Right cardiac atrium (tissue), 5 donors: ENCODE measurements around the gene BPNT1. TPM values are rescaled to one million over a fixed set of nuclear protein-coding genes. Genes with fewer than 3 reads are reported as not detected.
"Not testable (repeated sequence)": the region's sequence is repeated elsewhere in the genome, so short reads cannot be mapped to it uniquely, and the experiment has no call there.

Experiments
- ATAC-seq, 2 donors: fragments of 200-7000 bp; cut with Tn5 transposase; one replicate each; pipeline versions ENCODE4 v1.8.0 to v1.9.1; 2020; ENCODE audit warnings: moderate library complexity in 2 of 2, mild to moderate bottlenecking in 1 of 2
- DNase-seq, 3 donors: peaks; one replicate each; pipeline ENCODE4 v3.0.0-alpha.2; 2020
- H3K27ac ChIP-seq: one replicate; pipeline ENCODE4 v1.5.1; 2013; ENCODE audit warnings: mild to moderate bottlenecking, low read length, control low read depth, moderate library complexity
- H3K27me3 ChIP-seq: one replicate; pipeline ENCODE4 v1.6.1; 2013; ENCODE audit not compliant: control insufficient read depth, insufficient read depth
- H3K4me1 ChIP-seq: one replicate; pipeline ENCODE4 v1.6.1; 2013; ENCODE audit warnings: low read length; ENCODE audit not compliant: control insufficient read depth, insufficient read depth
- H3K4me3 ChIP-seq: one replicate; pipeline ENCODE4 v1.5.1; 2013; ENCODE audit warnings: low read length, control low read depth
- H3K9me3 ChIP-seq: one replicate; pipeline ENCODE4 v1.6.1; 2013; ENCODE audit warnings: low read length; ENCODE audit not compliant: control insufficient read depth
- WGBS: extraction: QIAGEN DNeasy Blood & Tissue Kit; methylation state at CpG from one replicate; pipeline ENCODE4 v1.1.7; 2013; 5-methylcytosine and 5-hydroxymethylcytosine counted together
- intact Hi-C, 4 donors: fragments of 100-400 bp; cut with DNase I; formaldehyde crosslinking; loops; one replicate each; pipeline versions ENCODE4 v1.11.0 to v1.14.0; 2022 to 2023
- polyA plus RNA-seq: library from polyadenylated mRNA; stranded (reverse); fragments of 200-250 nt; gene quantifications from one replicate; pipeline ENCODE4 v1.2.3, GENCODE V29; 2013
- total RNA-seq, 4 donors: library from RNA; stranded (reverse); fragmentation: NEBNext Ultra II Directional; extraction: Animal tissue kit (Norgen Biotek cat#: 25700); gene quantifications; one replicate each; pipeline ENCODE4 v1.2.1, GENCODE V29; 2021
- donor health status: healthy with polysubstance abuse.
- donor health status: DM: no; HTN: yes; CAD: no.
- donor health status: DM: no; HTN: no; CAD: no.
- donor health status: DM: no; HTN: yes; CAD: no; lungs with severe emphysema.
- donor health status: DM: yes; HTN: yes; CAD: no.

Gene BPNT1
- total and polyA plus RNA-seq, 5 donors: 13.4 to 22.2 (median 15.8) TPM

GRCh38 chr1:220040028-220040596 lies 49.5 kb downstream of the BPNT1 start:
- no peaks in the 10 kb centered on the region for H3K27me3 ChIP-seq
- no peaks in the 10 kb centered on the region for H3K9me3 ChIP-seq
- WGBS: 89% methylated on average over 5 of the region's 5 CpGs
- intact Hi-C loops: no loop called here
- ATAC-seq: no peak
- H3K4me3 ChIP-seq: no peak overlapping the region
- no peak overlapping the region for H3K27ac ChIP-seq
- H3K4me1 ChIP-seq: peaks cover 1% of the 10 kb centered on the region
- no peak for DNase-seq

- Histone ChIP-seq H3K4me3 (no peak overlapping the region), H3K4me1 (peaks cover 1% of the 10 kb centered on the region), H3K27ac (no peak overlapping the region), H3K9me3 (no peaks in the 10 kb centered on the region), H3K27me3 (no peaks in the 10 kb centered on the region)
- intact Hi-C loops: no loop called here
- DNase-seq (no peak), ATAC-seq (no peak)
- WGBS: 85% methylated on average over 4 of the region's 4 CpGs
Observed at GRCh38 chr1:220038640-220039039, 50.9 kb downstream of the BPNT1 start.

- H3K4me3 ChIP-seq, DNase-seq, H3K27ac ChIP-seq, H3K9me3 ChIP-seq, H3K4me1 ChIP-seq, ATAC-seq, intact Hi-C loops, H3K27me3 ChIP-seq: not testable (repeated sequence)
- 93% methylated on average over 3 of the region's 3 CpGs for WGBS
Observed at GRCh38 chr1:220037810-220038209, 51.8 kb downstream of the BPNT1 start.

GRCh38 chr1:220032911-220033310 lies 56.7 kb downstream of the BPNT1 start:
- ATAC-seq: no peak
- intact Hi-C loops: no loop called here
- 73% methylated on average over 3 of the region's 3 CpGs for WGBS
- Histone ChIP-seq H3K4me3 (no peak overlapping the region), H3K27ac (no peak overlapping the region), H3K27me3 (no peaks in the 10 kb centered on the region), H3K9me3 (no peaks in the 10 kb centered on the region), H3K4me1 (peaks cover 1% of the 10 kb centered on the region)
- DNase-seq: no peak

- intact Hi-C loops: no loop called here
- DNase-seq: no peak
- H3K27ac ChIP-seq: no peak overlapping the region
Observed at GRCh38 chr1:220031287-220031686, 58.3 kb downstream of the BPNT1 start.

GRCh38 chr1:220028346-220028895 lies 61.2 kb downstream of the BPNT1 start:
- Histone ChIP-seq H3K4me1 (no peaks in the 10 kb centered on the region), H3K27me3 (no peaks in the 10 kb centered on the region), H3K27ac (no peak overlapping the region), H3K9me3 (no peaks in the 10 kb centered on the region), H3K4me3 (no peak overlapping the region)
- DNase-seq (no peak), ATAC-seq (no peak)
- 85% methylated on average over 4 of the region's 4 CpGs for WGBS
- intact Hi-C loops: no loop called here

More at GRCh38 chr1:220031287-220031686, 58.3 kb downstream of the BPNT1 start:
- no peak for ATAC-seq
- Histone ChIP-seq H3K9me3 (no peaks in the 10 kb centered on the region), H3K4me3 (no peak overlapping the region), H3K4me1 (no peaks in the 10 kb centered on the region), H3K27me3 (no peaks in the 10 kb centered on the region)
- 90% methylated on average over 2 of the region's 2 CpGs for WGBS

GRCh38 chr1:220019071-220019470 lies 70.5 kb downstream of the BPNT1 start:
- DNase-seq: no peak
- intact Hi-C loops: no loop called here
- H3K27me3 ChIP-seq: no peaks in the 10 kb centered on the region

GRCh38 chr1:220013497-220013896 lies 76.1 kb downstream of the BPNT1 start:
- intact Hi-C loops: no loop called here
- Histone ChIP-seq H3K27ac (no peak overlapping the region), H3K4me3 (no peak overlapping the region), H3K27me3 (no peaks in the 10 kb centered on the region), H3K9me3 (no peaks in the 10 kb centered on the region), H3K4me1 (no peaks in the 10 kb centered on the region)
- ATAC-seq (no peak), DNase-seq (no peak)
- 73% methylated on average over 3 of the region's 3 CpGs for WGBS

More at GRCh38 chr1:220019071-220019470, 70.5 kb downstream of the BPNT1 start:
- H3K4me3 ChIP-seq: no peak overlapping the region
- H3K4me1 ChIP-seq: no peaks in the 10 kb centered on the region
- H3K9me3 ChIP-seq: no peaks in the 10 kb centered on the region
- no peak for ATAC-seq
- H3K27ac ChIP-seq: no peak overlapping the region

- no peak overlapping the region for H3K4me3 ChIP-seq
- H3K27ac ChIP-seq: no peak overlapping the region
- ATAC-seq: no peak
- WGBS: 38% methylated on average over 3 of the region's 3 CpGs
- H3K27me3 ChIP-seq: no peaks in the 10 kb centered on the region
- intact Hi-C loops: no loop called here
- H3K9me3 ChIP-seq: no peaks in the 10 kb centered on the region
- no peaks in the 10 kb centered on the region for H3K4me1 ChIP-seq
- no peak for DNase-seq
Observed at GRCh38 chr1:220012259-220012658, 77.3 kb downstream of the BPNT1 start.

GRCh38 chr1:220011620-220012019 lies 78.0 kb downstream of the BPNT1 start:
- intact Hi-C loops: no loop called here
- Histone ChIP-seq H3K4me1 (no peaks in the 10 kb centered on the region), H3K27ac (no peak overlapping the region), H3K27me3 (no peaks in the 10 kb centered on the region), H3K4me3 (no peak overlapping the region), H3K9me3 (no peaks in the 10 kb centered on the region)
- DNase-seq (no peak), ATAC-seq (no peak)
